Panc1 (cell line): Measurements from ENCODE around the gene TMEM39A. TPM values are rescaled to one million over a fixed set of nuclear protein-coding genes. Genes with fewer than 3 reads are reported as not detected.

Experiments
- ATAC-seq: fragments of 200-7000 bp; cut with Tn5 transposase; 2 replicates; pipeline ENCODE4 v1.9.1; 2020; ENCODE audit warnings: mild to moderate bottlenecking, moderate library complexity
- BruUV-seq: library from RNA; stranded (reverse); fragments of 400-500 nt; replicated peaks from 2 replicates; lab custom pipeline; 2021; lab: Mats Ljungman, UMichigan
- CTCF ChIA-PET: fragments of 300-600 bp; sonication (Branson Sonifier 250); formaldehyde crosslinking; loops from one replicate; lab custom pipeline; 2022; ENCODE audit warnings: antibody characterized with exemption; lab: Charles Lee
- POLR2A ChIA-PET: fragments of 300-600 bp; sonication (Branson Sonifier 250); formaldehyde crosslinking; loops from one replicate; lab custom pipeline; 2022; ENCODE audit warnings: antibody characterized with exemption; lab: Charles Lee
- DNase-seq: peaks from one replicate; pipeline ENCODE4 v3.0.0-alpha.2; 2010; ENCODE audit warnings: low read depth, low spot score
- H3K27ac ChIP-seq: 2 replicates; pipeline ENCODE4 v1.5.1; 2011; ENCODE audit warnings: mild to moderate bottlenecking, low read length, inconsistent platforms
- H3K27me3 ChIP-seq: fragments of 200-500 bp; sonication (Bioruptor generic); 2 replicates; pipeline ENCODE4 v1.6.0; 2014; ENCODE audit warnings: low read length, inconsistent platforms; ENCODE audit not compliant: control insufficient read depth, insufficient read depth
- H3K36me3 ChIP-seq: fragments of 200-500 bp; sonication (Bioruptor generic); 2 replicates; pipeline ENCODE4 v1.5.1; 2014; ENCODE audit warnings: inconsistent platforms, mild to moderate bottlenecking, low read length, moderate library complexity; ENCODE audit not compliant: control insufficient read depth, insufficient read depth
- H3K4me1 ChIP-seq: 2 replicates; pipeline ENCODE4 v1.5.1; 2011; ENCODE audit warnings: inconsistent platforms, mild to moderate bottlenecking, low read length, moderate library complexity; ENCODE audit not compliant: control insufficient read depth, insufficient read depth
- H3K4me3 ChIP-seq, 2 experiments: 2 replicates each; pipeline ENCODE4 v1.5.1; 2011 to 2012; ENCODE audit warnings: low read depth in 2 of 2, low read length in 2 of 2, mild to moderate bottlenecking in 2 of 2, inconsistent platforms in 1 of 2, moderate library complexity in 1 of 2
- H3K9me3 ChIP-seq: fragments of 200-500 bp; sonication (Bioruptor generic); 2 replicates; pipeline ENCODE4 v1.5.1; 2014; ENCODE audit warnings: low read depth, mild to moderate bottlenecking, inconsistent platforms, low read length, moderate library complexity; ENCODE audit not compliant: control insufficient read depth, insufficient read depth
- CTCF ChIP-seq: fragments of 450-650 bp; IDR thresholded peaks from 2 replicates; pipeline ENCODE4 v1.5.1; 2017; ENCODE audit warnings: mild to moderate bottlenecking
- POLR2AphosphoS5 ChIP-seq: IDR thresholded peaks from 2 replicates; pipeline ENCODE4 v1.6.1; 2012; ENCODE audit warnings: mild to moderate bottlenecking, low read depth, low read length, moderate library complexity
- SIN3A ChIP-seq: IDR thresholded peaks from 2 replicates; pipeline ENCODE4 v1.6.1; 2012; ENCODE audit warnings: low read depth, mild to moderate bottlenecking, low read length, moderate library complexity, borderline replicate concordance; ENCODE audit not compliant: insufficient read depth
- TCF7L2 ChIP-seq: IDR thresholded peaks from 2 replicates; pipeline ENCODE4 v1.6.1; 2011; ENCODE audit warnings: mild to moderate bottlenecking, low read depth, low read length, inconsistent platforms
- in situ Hi-C: cut with HindIII; loops from 2 replicates; pipeline ENCODE4 v1.10.0; 2016; ENCODE audit warnings: low sequenced_read_pairs, low pct_unique_long_range_greater_than_20kb
- intact Hi-C: fragments of 100-400 bp; cut with micrococcal nuclease; formaldehyde crosslinking; loops from one replicate; pipeline ENCODE4 v1.10.0; 2022; ENCODE audit not compliant: unreplicated experiment
- total RNA-seq: library from RNA; stranded (reverse); gene quantifications from one replicate; pipeline ENCODE4 v1.2.1, GENCODE V29; 2021; ENCODE audit not compliant: unreplicated experiment
- TF ChIP-seq, protein P1 (sequence below), 2 experiments: IDR thresholded peaks; 2 replicates each; pipeline ENCODE4 v1.6.1; 2011 to 2012; ENCODE audit warnings: low read depth in 2 of 2, control low read depth in 1 of 2, low read length in 1 of 2, mild to moderate bottlenecking in 1 of 2, moderate library complexity in 1 of 2; ENCODE audit not compliant: insufficient read depth in 1 of 2

Gene TMEM39A
- total RNA-seq, 1 experiment from 2014 or later = 47.8 TPM

DNA sequence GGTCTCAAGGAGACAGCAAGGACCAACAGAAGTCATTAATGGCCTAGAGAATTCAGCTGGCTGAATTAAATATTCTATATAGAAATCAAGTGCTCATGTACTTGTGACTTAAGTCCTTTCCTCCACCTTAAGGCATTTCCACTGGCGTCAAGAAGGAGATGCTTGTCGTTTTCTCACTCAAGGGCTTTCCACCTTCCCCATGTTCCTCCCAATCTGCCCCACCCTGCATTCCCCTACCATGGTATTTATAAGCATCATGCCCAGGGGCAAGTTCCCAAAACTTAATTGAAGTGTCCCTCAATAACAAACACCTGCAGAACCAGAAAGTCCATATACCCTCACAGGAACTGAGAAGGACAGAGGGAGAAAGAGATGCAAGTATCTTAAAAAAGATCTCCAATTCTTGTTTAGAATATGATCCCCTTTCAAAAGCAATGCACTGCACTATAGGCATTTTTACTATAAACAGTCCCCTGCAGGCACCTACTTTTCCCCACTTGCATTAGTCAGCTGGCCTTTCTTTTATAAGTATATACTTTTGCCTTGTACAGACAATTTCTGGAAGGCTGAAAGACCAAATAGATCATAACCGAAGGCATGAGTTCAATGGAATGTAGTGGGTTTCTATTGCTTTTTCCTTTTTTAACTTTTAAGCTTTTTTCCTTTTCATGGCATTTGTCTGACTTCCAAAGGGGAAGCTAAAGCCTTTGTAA is 29.6 kb downstream of the TMEM39A start:
- intact Hi-C loops = no loop called here

DNA sequence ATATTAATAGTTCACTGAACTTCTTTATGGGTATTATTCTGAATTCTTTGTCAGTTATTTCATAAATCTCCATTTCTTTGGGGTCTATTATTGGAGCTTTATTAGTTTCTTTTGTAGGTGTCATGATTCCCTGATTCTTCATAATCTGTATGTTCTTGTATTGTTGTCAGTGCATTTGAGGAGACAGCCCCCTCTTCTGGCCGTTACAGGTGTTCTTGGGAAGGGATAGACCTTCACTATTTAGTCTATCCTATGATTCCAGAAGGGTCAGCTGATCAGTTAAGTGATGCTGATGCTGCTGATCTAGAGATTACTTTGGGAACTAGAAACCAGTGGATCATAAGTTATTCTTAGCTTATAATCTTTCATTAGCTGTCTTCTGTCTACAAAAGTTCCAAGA is 34.9 kb downstream of the TMEM39A start:
- in situ Hi-C loops (no loop called here), intact Hi-C loops (no loop called here)
- no peak for TF ChIP-seq POLR2AphosphoS5
- peak; percentile 6; the same call in 1 of the 2 replicates for TF ChIP-seq CTCF
- TF ChIP-seq TCF7L2 = no peak
- Histone ChIP-seq H3K27ac (no peak overlapping the region), H3K9me3 (peaks cover 35% of the 10 kb centered on the region), H3K27me3 (no peaks in the 10 kb centered on the region), H3K4me1 (no peaks in the 10 kb centered on the region), H3K4me3 (no peak overlapping the region), H3K36me3 (peaks cover 25% of the 10 kb centered on the region)
- CTCF ChIA-PET = interaction anchor here (0.6 kb wide), 1 partner anchor 369 kb away, joined by 3 read pairs; no protein-coding TSS in a partner anchor
- ATAC-seq = no peak
- DNase-seq = no peak
- POLR2A ChIA-PET = no interaction called here
- no TSS peak for BruUV-seq

More for the DNA sequence above, 29.6 kb downstream of the TMEM39A start:
- POLR2A ChIA-PET = no interaction called here
- in situ Hi-C loops = no loop called here
- no peak overlapping the region for H3K4me3 ChIP-seq
- ATAC-seq (no peak), DNase-seq (no peak)
- peaks cover 48% of the 10 kb centered on the region for H3K36me3 ChIP-seq
- no TSS peak for BruUV-seq
- peaks cover 13% of the 10 kb centered on the region; the same call in 1 of the 2 replicates for H3K9me3 ChIP-seq
- no peak for TF ChIP-seq CTCF
- H3K27me3 ChIP-seq = no peaks in the 10 kb centered on the region
- CTCF ChIA-PET = no interaction called here
- no peak overlapping the region for H3K27ac ChIP-seq
- H3K4me1 ChIP-seq = no peaks in the 10 kb centered on the region

GRCh38 chr3:119427669-119428068 is 35.7 kb downstream of the TMEM39A start:
- Histone ChIP-seq H3K4me3 (no peak overlapping the region), H3K36me3 (peaks cover 23% of the 10 kb centered on the region), H3K27me3 (no peaks in the 10 kb centered on the region), H3K4me1 (no peaks in the 10 kb centered on the region), H3K9me3 (peaks cover 35% of the 10 kb centered on the region), H3K27ac (no peak overlapping the region)
- in situ Hi-C loops = no loop called here
- TF ChIP-seq CTCF (no peak), TCF7L2 (no peak), POLR2AphosphoS5 (no peak), SIN3A (no peak)
- TF ChIP-seq, protein P1, sequence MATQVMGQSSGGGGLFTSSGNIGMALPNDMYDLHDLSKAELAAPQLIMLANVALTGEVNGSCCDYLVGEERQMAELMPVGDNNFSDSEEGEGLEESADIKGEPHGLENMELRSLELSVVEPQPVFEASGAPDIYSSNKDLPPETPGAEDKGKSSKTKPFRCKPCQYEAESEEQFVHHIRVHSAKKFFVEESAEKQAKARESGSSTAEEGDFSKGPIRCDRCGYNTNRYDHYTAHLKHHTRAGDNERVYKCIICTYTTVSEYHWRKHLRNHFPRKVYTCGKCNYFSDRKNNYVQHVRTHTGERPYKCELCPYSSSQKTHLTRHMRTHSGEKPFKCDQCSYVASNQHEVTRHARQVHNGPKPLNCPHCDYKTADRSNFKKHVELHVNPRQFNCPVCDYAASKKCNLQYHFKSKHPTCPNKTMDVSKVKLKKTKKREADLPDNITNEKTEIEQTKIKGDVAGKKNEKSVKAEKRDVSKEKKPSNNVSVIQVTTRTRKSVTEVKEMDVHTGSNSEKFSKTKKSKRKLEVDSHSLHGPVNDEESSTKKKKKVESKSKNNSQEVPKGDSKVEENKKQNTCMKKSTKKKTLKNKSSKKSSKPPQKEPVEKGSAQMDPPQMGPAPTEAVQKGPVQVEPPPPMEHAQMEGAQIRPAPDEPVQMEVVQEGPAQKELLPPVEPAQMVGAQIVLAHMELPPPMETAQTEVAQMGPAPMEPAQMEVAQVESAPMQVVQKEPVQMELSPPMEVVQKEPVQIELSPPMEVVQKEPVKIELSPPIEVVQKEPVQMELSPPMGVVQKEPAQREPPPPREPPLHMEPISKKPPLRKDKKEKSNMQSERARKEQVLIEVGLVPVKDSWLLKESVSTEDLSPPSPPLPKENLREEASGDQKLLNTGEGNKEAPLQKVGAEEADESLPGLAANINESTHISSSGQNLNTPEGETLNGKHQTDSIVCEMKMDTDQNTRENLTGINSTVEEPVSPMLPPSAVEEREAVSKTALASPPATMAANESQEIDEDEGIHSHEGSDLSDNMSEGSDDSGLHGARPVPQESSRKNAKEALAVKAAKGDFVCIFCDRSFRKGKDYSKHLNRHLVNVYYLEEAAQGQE (IDR thresholded peaks at IDR 0.05; ENCODE audit: insufficient read depth in 1 of 2, low read depth in 2 of 2, low read length in 1 of 2) = no peak
- intact Hi-C loops = no loop called here
- CTCF ChIA-PET = interaction anchor here (0.6 kb wide), 1 partner anchor 30 kb away, joined by 7 read pairs; no protein-coding TSS in a partner anchor
- POLR2A ChIA-PET = interaction anchor here (0.6 to 0.7 kb wide), 2 partner anchors 10 to 12 kb away, joined by 6 to 17 read pairs; no protein-coding TSS in a partner anchor
- DNase-seq (no peak), ATAC-seq (no peak)
- BruUV-seq = TSS peak; percentile 8
